Keratinocyte (primary cell): ENCODE results near the gene TXNL1. TPM values are rescaled to one million over a fixed set of nuclear protein-coding genes. Genes with fewer than 3 reads are reported as not detected.

Experiments used
- DNase-seq: peaks from one replicate; pipeline ENCODE4 v3.0.0-alpha.2; 2011; ENCODE audit warnings: low read depth, missing footprints, low spot score
- FAIRE-seq: peaks from 2 replicates; lab custom pipeline; 2011; peaks lifted over from hg19 to GRCh38; lab: Jason Lieb, UNC
- H2AFZ ChIP-seq: 2 replicates; pipeline ENCODE4 v1.6.0; 2012; ENCODE audit warnings: low read length, control low read depth, inconsistent platforms; ENCODE audit not compliant: control insufficient read depth
- H3K27ac ChIP-seq: 2 replicates; pipeline ENCODE4 v1.5.1; 2011; ENCODE audit warnings: low read length; ENCODE audit not compliant: control insufficient read depth, insufficient read depth
- H3K27me3 ChIP-seq: 3 replicates; pipeline ENCODE4 v1.6.0; 2011; ENCODE audit warnings: low read length; ENCODE audit not compliant: control insufficient read depth, insufficient read depth; ENCODE audit errors: extremely low read depth
- H3K36me3 ChIP-seq, 2 experiments: 2 replicates in 1 of 2; 3 replicates in 1 of 2; pipeline ENCODE4 v1.5.1; 2011; ENCODE audit warnings: low read length in 2 of 2, mild to moderate bottlenecking in 1 of 2; ENCODE audit not compliant: control insufficient read depth in 2 of 2, insufficient read depth in 2 of 2; ENCODE audit errors: extremely low read depth in 1 of 2
- H3K4me1 ChIP-seq: 3 replicates; pipeline ENCODE4 v1.5.1; 2011; ENCODE audit warnings: low read length; ENCODE audit not compliant: control insufficient read depth, insufficient read depth; ENCODE audit errors: extremely low read depth
- H3K4me2 ChIP-seq: 3 replicates; pipeline ENCODE4 v1.6.0; 2011; ENCODE audit warnings: low read depth, low read length; ENCODE audit not compliant: control insufficient read depth, insufficient read depth; ENCODE audit errors: extremely low read depth
- H3K4me3 ChIP-seq, 3 experiments: fragments of 200-600 bp in 1 of 3; sonication (generic) in 1 of 3; 2 replicates in 2 of 3; 3 replicates in 1 of 3; pipeline ENCODE4 v1.5.1; 2011 to 2016; ENCODE audit warnings: low read length in 3 of 3, mild to moderate bottlenecking in 3 of 3, control low read depth in 2 of 3, inconsistent platforms in 1 of 3, low read depth in 1 of 3, mixed read lengths in 1 of 3, mixed run types in 1 of 3, moderate library complexity in 1 of 3; ENCODE audit not compliant: control insufficient read depth in 2 of 3, insufficient read depth in 2 of 3; ENCODE audit errors: extremely low read depth in 1 of 3
- H3K79me2 ChIP-seq: 2 replicates; pipeline ENCODE4 v1.6.0; 2012; ENCODE audit warnings: low read length; ENCODE audit not compliant: control insufficient read depth, insufficient read depth
- H3K9ac ChIP-seq: 3 replicates; pipeline ENCODE4 v1.6.0; 2011; ENCODE audit warnings: low read length; ENCODE audit not compliant: control insufficient read depth, insufficient read depth; ENCODE audit errors: extremely low read depth
- H3K9me1 ChIP-seq: 3 replicates; pipeline ENCODE4 v1.6.0; 2011; ENCODE audit warnings: low read length; ENCODE audit not compliant: control insufficient read depth, insufficient read depth; ENCODE audit errors: extremely low read depth
- H3K9me3 ChIP-seq: 2 replicates; pipeline ENCODE4 v1.5.1; 2012; ENCODE audit warnings: low read depth, low read length; ENCODE audit not compliant: control insufficient read depth
- H4K20me1 ChIP-seq: 3 replicates; pipeline ENCODE4 v1.6.0; 2011; ENCODE audit warnings: low read length; ENCODE audit not compliant: control insufficient read depth, insufficient read depth; ENCODE audit errors: extremely low read depth
- CTCF ChIP-seq, 3 experiments: IDR thresholded peaks in 1 of 3; conservative IDR thresholded peaks in 1 of 3; optimal IDR thresholded peaks in 1 of 3; 2 replicates in 2 of 3; 3 replicates in 1 of 3; pipeline versions ENCODE3 to v1.5.1; 2011; ENCODE audit warnings: low read length in 3 of 3, mild to moderate bottlenecking in 3 of 3, moderate library complexity in 2 of 3, control low read depth in 1 of 3, inconsistent platforms in 1 of 3; ENCODE audit not compliant: insufficient read depth in 2 of 3; ENCODE audit errors: extremely low read depth in 1 of 3
- EZH2 ChIP-seq: IDR thresholded peaks from one replicate; pipeline ENCODE4 v1.6.1; 2012; ENCODE audit warnings: inconsistent platforms, mild to moderate bottlenecking, low read length, moderate library complexity
- dilution Hi-C: fragments of 300-500 bp; cut with MboI; formaldehyde crosslinking; loops from one replicate; pipeline ENCODE4 v1.7.0; 2020; ENCODE audit warnings: low sequenced_read_pairs; ENCODE audit not compliant: extremely low pct_ligation_motif_present
- polyA plus RNA-seq, 5 experiments: library from polyadenylated mRNA; depleted of rRNA in 3 of 5; stranded (reverse) in 3 of 5; stranded (forward) in 1 of 5; unstranded in 1 of 5; fragments of >200 nt; gene quantifications; 1 replicate in 1 of 5; 2 replicates in 3 of 5; 3 replicates in 1 of 5; pipeline versions ENCODE4 v1.2.1 to v1.2.3, GENCODE V29; 2011 to 2012; ENCODE audit warnings: missing spikeins in 2 of 5, low read depth in 1 of 5, low replicate concordance in 1 of 5

TXNL1 gene
- polyA plus RNA-seq, 1 donor (not counting 4 experiments of a cell fraction or from before 2014, with no cell fraction given), result 92.5 TPM

- Histone ChIP-seq H3K79me2 (no peaks in the 10 kb centered on the region), H2AFZ (no peak overlapping the region), H3K9me1 (no peaks in the 10 kb centered on the region), H3K9me3 (no peaks in the 10 kb centered on the region), H4K20me1 (no peaks in the 10 kb centered on the region), H3K27ac (no peak overlapping the region), H3K9ac (no peak overlapping the region), H3K36me3 (no peaks in the 10 kb centered on the region), H3K27me3 (no peaks in the 10 kb centered on the region), H3K4me2 (no peak overlapping the region), H3K4me1 (no peaks in the 10 kb centered on the region), H3K4me3 (no peak overlapping the region)
- dilution Hi-C loops, result no loop called here
- no peak for DNase-seq
- no peak for TF ChIP-seq EZH2
- TF ChIP-seq CTCF (optimal IDR thresholded peaks at IDR 0.05 in 1 of 3, IDR thresholded peaks at IDR 0.05 in 1 of 3, conservative IDR thresholded peaks at IDR 0.05 in 1 of 3; ENCODE audit: extremely low read depth in 1 of 3, insufficient read depth in 2 of 3, low read length in 3 of 3), result no peak
- FAIRE-seq, result no peak
Measured at GRCh38 chr18:56579451-56579850, 58.9 kb downstream of the TXNL1 start.

GRCh38 chr18:56576826-56577573, 61.4 kb downstream of the TXNL1 start:
- H2AFZ ChIP-seq, result no peak overlapping the region

More at GRCh38 chr18:56576826-56577573, 61.4 kb downstream of the TXNL1 start:
- TF ChIP-seq CTCF (optimal IDR thresholded peaks at IDR 0.05 in 1 of 3, IDR thresholded peaks at IDR 0.05 in 1 of 3, conservative IDR thresholded peaks at IDR 0.05 in 1 of 3; ENCODE audit: extremely low read depth in 1 of 3, insufficient read depth in 2 of 3, low read length in 3 of 3) (no peak), EZH2 (no peak)
- Histone ChIP-seq H3K9me3 (no peaks in the 10 kb centered on the region), H3K36me3 (no peaks in the 10 kb centered on the region), H3K79me2 (no peaks in the 10 kb centered on the region), H3K4me1 (no peaks in the 10 kb centered on the region), H3K27ac (no peak overlapping the region), H4K20me1 (no peaks in the 10 kb centered on the region), H3K9me1 (no peaks in the 10 kb centered on the region), H3K9ac (no peak overlapping the region), H3K4me3 (no peak overlapping the region), H3K4me2 (no peak overlapping the region), H3K27me3 (no peaks in the 10 kb centered on the region)
- dilution Hi-C loops, result no loop called here
- no peak for FAIRE-seq
- DNase-seq, result no peak
